ENCODE data around the gene RPL37. TPM values are rescaled to one million over a fixed set of nuclear protein-coding genes. Genes with fewer than 3 reads are reported as not detected.

The RPL37 gene
- total RNA-seq, 1 donor from 2014 or later, result 965 TPM

DNA sequence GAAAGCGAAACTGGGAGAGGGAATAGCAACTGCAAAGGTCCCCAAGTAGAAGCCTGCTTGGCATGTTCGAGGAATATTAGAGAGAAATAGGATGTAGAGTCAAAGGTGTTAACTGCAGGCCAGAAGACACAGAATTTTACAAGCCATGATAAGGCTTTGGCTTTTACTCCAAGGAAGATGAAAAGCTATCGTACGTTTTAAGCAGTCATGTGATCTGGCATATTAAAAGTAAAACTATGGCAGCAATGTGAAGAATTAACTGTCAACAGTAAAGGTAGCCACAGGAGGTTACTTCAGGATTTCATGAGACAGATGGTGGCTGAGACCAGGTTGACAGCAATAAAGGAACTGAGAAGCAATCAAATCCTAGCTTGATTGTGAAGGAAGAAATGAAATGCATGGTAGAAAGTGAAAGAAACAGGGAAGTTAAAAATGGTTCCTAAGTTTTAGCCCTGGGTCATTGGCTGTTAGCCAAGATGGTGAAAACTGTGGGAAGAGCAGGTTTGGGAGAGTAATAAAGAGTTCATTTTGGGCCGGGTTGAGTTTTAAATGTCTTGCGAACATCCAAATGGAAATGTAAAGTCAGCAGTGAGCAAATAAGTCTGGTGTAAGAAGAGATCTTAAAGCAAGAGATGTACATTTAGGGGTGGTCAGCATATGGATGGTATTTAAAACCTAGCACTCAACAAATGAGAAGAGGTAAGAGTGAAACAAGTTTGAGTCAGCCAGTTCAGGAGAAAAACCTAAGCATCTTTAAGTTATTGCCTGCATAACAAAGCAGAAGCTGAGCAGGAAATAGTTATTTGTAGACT, 59.0 kb downstream of the RPL37 start:
- no peak for TF ChIP-seq CTCF (IDR thresholded peaks at IDR 0.05)
- ATAC-seq, result no peak

More for the DNA sequence above, 59.0 kb downstream of the RPL37 start:
- no peak for DNase-seq
- Histone ChIP-seq H3K4me1 (peaks cover 11% of the 10 kb centered on the region), H3K27me3 (ENCODE audit: low read depth) (no peaks in the 10 kb centered on the region), H3K27ac (no peak overlapping the region), H3K4me3 (no peak overlapping the region), H3K36me3 (peaks cover 61% of the 10 kb centered on the region), H3K9me3 (no peaks in the 10 kb centered on the region)
- intact Hi-C loops (cut with DNase I), result no loop called here

Other genes with a start within 250 kb of the RPL37 start
- gene PTGER4, start 155.3 kb downstream of the RPL37 start, total RNA-seq, result 29.1 TPM
- gene TTC33, start 79.3 kb downstream of the RPL37 start, total RNA-seq, result 14.9 TPM
- 89.1 TPM for gene PRKAA1, start 36.8 kb downstream of the RPL37 start, total RNA-seq
- 24.3 TPM for gene CARD6, start 6.1 kb upstream of the RPL37 start, total RNA-seq
- gene C7, start 74.3 kb upstream of the RPL37 start, total RNA-seq, result 237 TPM
- not detected for gene MROH2B, start 236.1 kb upstream of the RPL37 start, total RNA-seq

Data from lower lobe of right lung (tissue), 2 donors.